ENCODE measurements around the gene EZR.

The EZR gene

DNA sequence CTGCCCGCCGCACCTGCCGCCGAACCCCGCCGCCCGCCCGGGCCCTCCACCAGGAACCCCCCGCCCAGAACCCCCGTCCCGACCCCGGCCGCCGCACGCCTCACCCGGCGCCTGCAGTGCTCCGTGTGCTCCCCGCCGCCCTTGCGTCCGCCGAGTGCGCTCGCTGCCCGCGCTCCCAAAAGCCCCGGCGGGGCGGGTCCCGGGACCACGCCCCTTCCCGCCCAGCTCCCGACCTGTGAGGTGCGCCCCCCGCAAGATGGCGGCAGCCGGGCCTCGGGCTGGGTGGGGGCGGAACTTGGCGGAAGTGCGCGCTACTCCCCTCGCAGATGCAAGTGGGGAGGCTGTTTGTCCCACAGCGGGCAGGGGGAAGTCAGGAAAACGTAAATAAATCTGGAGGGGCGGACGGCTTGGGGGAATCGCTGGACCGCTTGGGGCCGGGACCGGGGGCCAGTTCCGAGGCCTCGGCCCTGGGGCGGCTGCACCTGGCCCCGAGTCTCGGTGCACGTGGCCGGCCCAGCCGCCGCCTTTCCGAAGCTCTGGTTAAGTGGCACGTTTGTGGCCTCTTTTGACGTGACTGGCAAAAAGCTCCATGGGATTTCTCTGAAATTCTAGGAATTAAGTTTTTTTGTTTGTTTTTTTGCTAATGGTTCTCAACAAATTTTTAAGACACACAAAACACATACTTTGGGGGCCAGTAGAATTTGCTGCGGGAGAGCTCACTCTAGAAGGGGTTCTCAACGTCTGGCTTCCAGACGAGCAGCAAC lies at the start of gene EZR:
Gene EZR (minus strand): TSS at position 156 of the 764 bp plus-strand sequence. CDS start 1,275 bp downstream, outside the sequence.
- peak within 1 kb of the TSS; percentile 100 for H3K4me3 Mint-ChIP-seq
- peaks cover 39% of the 10 kb centered on the region for H3K4me1 Mint-ChIP-seq (ENCODE audit: low read depth)
- DNase-seq (ENCODE audit: low spot score): peak; percentile 77
- H3K36me3 Mint-ChIP-seq (ENCODE audit: low read depth): peaks cover 35% of the 10 kb centered on the region
- no peaks in the 10 kb centered on the region for H3K27me3 Mint-ChIP-seq (ENCODE audit: low read depth)
- peak within 1 kb of the TSS; percentile 99 for H3K27ac Mint-ChIP-seq
- H3K9me3 Mint-ChIP-seq: no peaks in the 10 kb centered on the region

GRCh38 chr6:158868122-158868480 lies 48.9 kb upstream of the EZR start:
- no peak overlapping the region for H3K4me3 Mint-ChIP-seq

DNA sequence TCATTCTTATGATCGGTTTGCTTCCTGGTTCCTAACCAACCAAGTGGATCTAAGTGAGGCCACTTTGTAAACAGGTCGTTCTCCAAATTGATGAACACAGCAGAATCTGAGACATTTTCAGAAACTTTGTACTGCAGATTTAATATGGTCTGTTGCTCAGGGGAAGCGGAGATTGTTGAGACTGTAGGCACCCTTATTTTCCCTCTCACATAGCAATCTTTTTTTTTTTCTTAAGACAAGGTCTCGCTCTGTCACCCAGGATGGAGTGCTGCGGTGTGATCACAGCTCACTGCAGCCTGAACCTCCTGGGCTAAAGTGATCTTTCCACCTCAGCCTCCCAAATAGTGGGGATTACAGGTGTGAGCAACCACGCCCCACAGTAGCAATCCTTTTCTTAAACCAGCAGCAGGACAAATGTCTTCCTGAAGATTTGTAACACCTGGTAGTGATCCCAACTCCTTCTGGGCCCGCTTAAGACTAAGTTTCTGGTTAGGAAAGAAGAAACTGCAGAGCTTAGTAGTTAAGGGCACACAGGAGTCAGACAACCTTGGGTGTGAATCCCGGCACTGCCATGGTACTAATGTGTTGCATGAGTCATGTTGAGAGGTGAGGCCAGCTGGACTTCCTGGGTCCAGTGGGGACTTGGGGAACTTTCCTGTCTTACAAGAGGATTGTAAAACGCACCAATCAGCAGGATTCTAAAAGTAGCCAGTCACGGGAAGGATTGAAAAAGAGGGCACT lies 48.4 kb upstream of the EZR start:
- Mint-ChIP-seq H3K27me3 (ENCODE audit: low read depth) (peaks cover 6% of the 10 kb centered on the region), H3K27ac (peak overlapping the region; percentile 69), H3K4me1 (ENCODE audit: low read depth) (peaks cover 27% of the 10 kb centered on the region), H3K36me3 (ENCODE audit: low read depth) (no peaks in the 10 kb centered on the region), H3K4me3 (no peak overlapping the region), H3K9me3 (no peaks in the 10 kb centered on the region)
- DNase-seq (ENCODE audit: low spot score): no peak

More at GRCh38 chr6:158868122-158868480, 48.9 kb upstream of the EZR start:
- no peak for DNase-seq (ENCODE audit: low spot score)
- Mint-ChIP-seq H3K9me3 (no peaks in the 10 kb centered on the region), H3K27me3 (ENCODE audit: low read depth) (peaks cover 6% of the 10 kb centered on the region), H3K4me1 (ENCODE audit: low read depth) (peaks cover 27% of the 10 kb centered on the region), H3K27ac (peak overlapping the region; percentile 69), H3K36me3 (ENCODE audit: low read depth) (no peaks in the 10 kb centered on the region)

DNA sequence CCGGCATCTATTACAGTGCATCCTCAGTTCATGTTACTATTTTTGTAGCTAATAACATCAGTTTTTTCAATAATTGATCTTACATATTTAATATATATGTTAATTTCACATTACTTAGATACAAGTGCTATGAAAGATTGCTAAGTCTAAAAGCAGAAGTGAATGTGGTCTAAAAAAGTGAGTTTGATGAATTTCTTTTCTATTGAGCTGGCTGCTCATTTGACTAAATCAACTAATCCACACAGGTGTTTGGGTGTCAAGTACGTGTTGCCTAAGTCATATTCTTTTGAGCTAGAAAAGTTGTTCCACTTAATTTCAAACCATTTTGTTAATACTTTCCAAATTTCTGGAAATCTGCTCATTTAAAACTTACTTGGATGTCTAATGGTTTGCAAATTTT lies 46.6 kb upstream of the EZR start:
- Mint-ChIP-seq H3K4me1 (ENCODE audit: low read depth) (peaks cover 23% of the 10 kb centered on the region), H3K36me3 (ENCODE audit: low read depth) (no peaks in the 10 kb centered on the region), H3K27me3 (ENCODE audit: low read depth) (peaks cover 6% of the 10 kb centered on the region), H3K9me3 (no peaks in the 10 kb centered on the region), H3K27ac (no peak overlapping the region), H3K4me3 (no peak overlapping the region)
- no peak for DNase-seq (ENCODE audit: low spot score)

DNA sequence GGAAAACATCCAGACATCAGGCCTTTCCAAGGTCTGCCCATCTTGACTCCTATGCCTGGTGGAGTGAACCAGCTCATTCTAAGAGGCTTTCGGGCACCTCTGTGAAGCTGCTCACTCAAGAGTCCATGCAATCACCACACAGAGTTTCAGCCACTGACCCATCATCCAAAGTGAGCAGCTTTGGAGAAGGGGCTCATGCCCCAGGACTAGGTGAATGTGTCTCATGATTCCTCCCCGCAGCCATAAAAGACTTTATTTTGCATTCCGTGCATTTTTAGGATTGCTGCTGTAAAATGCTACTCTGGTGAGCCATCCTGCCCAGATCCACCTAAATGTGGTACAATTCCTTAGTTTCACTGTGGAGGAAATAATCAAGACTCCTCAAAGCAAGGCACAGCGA lies 44.5 kb upstream of the EZR start:
- H3K36me3 Mint-ChIP-seq (ENCODE audit: low read depth): no peaks in the 10 kb centered on the region
- H3K27me3 Mint-ChIP-seq (ENCODE audit: low read depth): peaks cover 6% of the 10 kb centered on the region
- H3K4me1 Mint-ChIP-seq (ENCODE audit: low read depth): peaks cover 8% of the 10 kb centered on the region
- H3K9me3 Mint-ChIP-seq: no peaks in the 10 kb centered on the region
- no peak overlapping the region for H3K4me3 Mint-ChIP-seq
- DNase-seq (ENCODE audit: low spot score): no peak
- no peak overlapping the region for H3K27ac Mint-ChIP-seq

DNA sequence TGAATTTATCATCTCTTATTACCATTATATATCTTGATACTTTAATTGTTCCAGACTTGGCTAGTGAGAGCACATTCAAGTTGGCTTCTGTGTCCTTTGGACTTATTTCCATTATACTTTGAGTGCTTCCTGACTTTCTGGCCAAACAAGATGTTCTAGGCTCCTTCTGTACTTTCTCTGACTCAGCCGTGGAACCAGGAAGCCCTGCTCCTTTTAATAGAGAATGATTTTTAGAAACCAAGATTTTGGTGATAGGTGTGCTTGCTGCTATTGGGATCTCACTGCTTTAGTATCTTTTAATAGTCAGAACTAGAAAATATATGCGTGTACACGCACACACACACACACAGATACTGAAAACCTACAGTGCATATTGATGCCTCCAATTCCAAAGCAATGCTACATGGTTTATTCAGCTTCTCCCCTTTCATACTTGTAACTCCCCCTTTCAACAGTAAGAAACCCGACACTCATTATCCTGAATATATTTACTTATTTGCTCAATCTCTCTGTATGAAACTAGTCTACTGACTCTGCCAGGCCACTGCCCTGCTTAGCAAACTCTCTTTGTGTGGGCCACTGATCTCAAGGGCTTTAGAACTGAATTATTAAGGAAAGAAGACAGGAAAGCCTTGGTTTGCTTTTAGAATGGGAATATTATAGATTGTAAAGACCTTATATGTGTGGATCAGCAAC lies 42.7 kb upstream of the EZR start:
- Mint-ChIP-seq H3K27ac (no peak overlapping the region), H3K4me1 (ENCODE audit: low read depth) (no peaks in the 10 kb centered on the region), H3K27me3 (ENCODE audit: low read depth) (peaks cover 6% of the 10 kb centered on the region), H3K4me3 (no peak overlapping the region), H3K9me3 (no peaks in the 10 kb centered on the region), H3K36me3 (ENCODE audit: low read depth) (no peaks in the 10 kb centered on the region)
- no peak for DNase-seq (ENCODE audit: low spot score)

DNA sequence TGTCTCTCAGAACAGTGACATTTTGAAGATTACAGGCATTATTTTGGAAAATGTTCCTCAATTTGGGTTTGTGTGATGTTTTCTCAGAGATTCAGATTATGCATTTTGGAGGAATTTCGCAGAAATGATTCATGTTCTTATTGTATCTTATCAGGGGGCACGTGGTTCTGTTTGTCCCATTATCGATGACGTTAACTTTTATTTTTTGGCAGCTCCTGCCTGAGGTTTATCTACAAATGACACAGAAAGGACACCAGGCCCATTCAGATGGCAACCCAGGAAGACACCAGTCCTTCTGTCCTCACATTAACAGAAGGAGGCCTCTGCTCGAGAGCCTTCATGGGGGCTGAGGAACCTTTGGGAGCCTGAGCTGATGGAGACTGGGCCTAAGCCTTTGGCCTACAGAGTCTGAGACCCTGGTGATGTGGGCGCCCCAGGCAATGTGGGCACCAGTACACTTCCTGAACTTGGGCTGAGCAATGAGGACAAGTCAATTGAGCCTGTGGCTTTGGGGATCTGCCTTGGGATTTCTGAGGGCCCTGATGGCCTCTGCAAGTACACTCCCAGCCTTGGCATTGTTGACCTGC lies 41.2 kb upstream of the EZR start:
- H3K36me3 Mint-ChIP-seq (ENCODE audit: low read depth): no peaks in the 10 kb centered on the region
- no peak for DNase-seq (ENCODE audit: low spot score)

GRCh38 chr6:158856261-158856660 lies 37.1 kb upstream of the EZR start:
- Mint-ChIP-seq H3K27me3 (ENCODE audit: low read depth) (no peaks in the 10 kb centered on the region), H3K36me3 (ENCODE audit: low read depth) (no peaks in the 10 kb centered on the region), H3K4me1 (ENCODE audit: low read depth) (peaks cover 18% of the 10 kb centered on the region), H3K4me3 (no peak overlapping the region), H3K27ac (peak overlapping the region; percentile 28), H3K9me3 (no peaks in the 10 kb centered on the region)
- no peak for DNase-seq (ENCODE audit: low spot score)

More for the DNA sequence above, 41.2 kb upstream of the EZR start:
- H3K27ac Mint-ChIP-seq: no peak overlapping the region
- H3K27me3 Mint-ChIP-seq (ENCODE audit: low read depth): peaks cover 6% of the 10 kb centered on the region
- no peaks in the 10 kb centered on the region for H3K9me3 Mint-ChIP-seq
- H3K4me1 Mint-ChIP-seq (ENCODE audit: low read depth): peaks cover 5% of the 10 kb centered on the region
- no peak overlapping the region for H3K4me3 Mint-ChIP-seq

- DNase-seq (ENCODE audit: low spot score): peak; percentile 41
- Mint-ChIP-seq H3K9me3 (no peaks in the 10 kb centered on the region), H3K27ac (no peak overlapping the region), H3K27me3 (ENCODE audit: low read depth) (no peaks in the 10 kb centered on the region), H3K36me3 (ENCODE audit: low read depth) (no peaks in the 10 kb centered on the region), H3K4me3 (no peak overlapping the region), H3K4me1 (ENCODE audit: low read depth) (peaks cover 30% of the 10 kb centered on the region)
Measured at GRCh38 chr6:158854214-158855101, 35.3 kb upstream of the EZR start.

DNA sequence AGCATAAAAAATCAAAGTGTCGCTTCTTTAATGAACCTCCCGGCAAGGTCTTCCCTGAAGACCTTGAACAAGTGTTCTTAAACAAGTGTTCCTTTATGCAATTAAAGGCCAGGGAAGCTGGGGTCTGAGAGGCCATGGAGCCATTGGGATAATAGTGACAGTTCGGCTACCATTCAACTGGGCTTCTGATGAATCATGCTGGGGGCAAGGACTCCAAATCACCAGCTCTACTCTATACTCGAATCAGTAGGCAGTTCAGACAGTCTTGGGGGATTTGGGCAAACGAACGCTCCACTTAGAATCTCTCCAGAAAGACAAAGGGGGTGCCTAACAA lies 34.7 kb upstream of the EZR start:
- H3K4me1 Mint-ChIP-seq (ENCODE audit: low read depth): peaks cover 33% of the 10 kb centered on the region
- H3K27ac Mint-ChIP-seq: no peak overlapping the region
- no peak overlapping the region for H3K4me3 Mint-ChIP-seq
- DNase-seq (ENCODE audit: low spot score): no peak
- H3K36me3 Mint-ChIP-seq (ENCODE audit: low read depth): no peaks in the 10 kb centered on the region
- H3K27me3 Mint-ChIP-seq (ENCODE audit: low read depth): no peaks in the 10 kb centered on the region
- H3K9me3 Mint-ChIP-seq: no peaks in the 10 kb centered on the region

DNA sequence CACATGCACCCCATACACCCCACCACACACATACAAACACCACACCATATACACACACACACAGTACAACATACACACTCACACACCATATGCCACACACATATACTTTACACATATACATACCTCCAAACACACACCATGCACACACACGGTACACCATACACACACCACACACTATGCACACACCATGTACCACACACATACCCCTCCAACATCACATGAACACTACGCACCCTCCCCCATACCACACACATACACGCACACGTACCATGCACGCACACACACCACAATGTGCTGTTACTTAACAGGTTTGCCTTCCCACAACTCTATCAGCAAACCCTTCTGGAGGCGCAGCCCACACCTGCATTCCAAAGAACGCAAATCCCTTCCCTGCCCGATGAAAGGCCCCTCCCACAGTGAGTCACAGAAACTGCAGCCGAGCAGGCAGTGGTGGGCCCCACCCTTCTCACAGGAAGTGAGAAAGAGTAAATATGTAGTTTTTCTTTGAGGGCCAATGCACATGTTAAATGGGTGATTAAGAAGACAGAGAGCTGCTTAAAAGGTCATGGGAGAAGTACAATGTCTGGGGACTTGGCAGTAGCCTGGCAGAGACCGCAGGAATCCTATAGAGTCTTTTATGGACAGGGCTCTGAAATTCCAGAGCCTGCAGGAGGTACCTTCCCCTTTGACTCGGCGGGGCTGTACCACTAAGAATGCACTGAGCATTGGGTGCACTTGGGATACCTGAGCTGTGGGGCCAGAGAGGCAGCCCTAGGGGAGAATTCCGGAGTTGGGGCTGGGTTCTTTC lies 34.1 kb upstream of the EZR start:
- Mint-ChIP-seq H3K36me3 (ENCODE audit: low read depth) (no peaks in the 10 kb centered on the region), H3K4me1 (ENCODE audit: low read depth) (peaks cover 36% of the 10 kb centered on the region), H3K9me3 (no peaks in the 10 kb centered on the region), H3K27ac (no peak overlapping the region), H3K27me3 (ENCODE audit: low read depth) (no peaks in the 10 kb centered on the region), H3K4me3 (no peak overlapping the region)
- DNase-seq (ENCODE audit: low spot score): peak; percentile 88

GRCh38 chr6:158852312-158853071 lies 33.3 kb upstream of the EZR start:
- no peak for DNase-seq (ENCODE audit: low spot score)
- no peaks in the 10 kb centered on the region for H3K27me3 Mint-ChIP-seq (ENCODE audit: low read depth)
- no peaks in the 10 kb centered on the region for H3K36me3 Mint-ChIP-seq (ENCODE audit: low read depth)
- peaks cover 36% of the 10 kb centered on the region for H3K4me1 Mint-ChIP-seq (ENCODE audit: low read depth)
- H3K4me3 Mint-ChIP-seq: no peak overlapping the region
- peak overlapping the region; percentile 68 for H3K27ac Mint-ChIP-seq
- no peaks in the 10 kb centered on the region for H3K9me3 Mint-ChIP-seq

Measured in T-helper 2 cell treated with Interferon-gamma antibody and Interleukin-4, amounts not matched to agents 5 μg/mL and 100 μg/mL, for 36 hours (primary cell).